Muscle of arm (tissue), 12 donors: Measurements from ENCODE around the gene BAG3. TPM values are rescaled to one million over a fixed set of nuclear protein-coding genes. Genes with fewer than 3 reads are reported as not detected.

Experiments used
- DNase-seq: peaks from one replicate; pipeline ENCODE4 v3.0.0-alpha.2; 2013
- polyA plus RNA-seq, 12 donors: library from polyadenylated mRNA; unstranded; fragments of 120-200 nt; gene quantifications; one replicate each; pipeline ENCODE4 v1.2.1, GENCODE V29; 2013; ENCODE audit not compliant: insufficient read length in 12 of 12

BAG3 gene
- polyA plus RNA-seq, 12 donors = 21.8 to 50.1 (median 38.6) TPM; not detected in 1

DNA sequence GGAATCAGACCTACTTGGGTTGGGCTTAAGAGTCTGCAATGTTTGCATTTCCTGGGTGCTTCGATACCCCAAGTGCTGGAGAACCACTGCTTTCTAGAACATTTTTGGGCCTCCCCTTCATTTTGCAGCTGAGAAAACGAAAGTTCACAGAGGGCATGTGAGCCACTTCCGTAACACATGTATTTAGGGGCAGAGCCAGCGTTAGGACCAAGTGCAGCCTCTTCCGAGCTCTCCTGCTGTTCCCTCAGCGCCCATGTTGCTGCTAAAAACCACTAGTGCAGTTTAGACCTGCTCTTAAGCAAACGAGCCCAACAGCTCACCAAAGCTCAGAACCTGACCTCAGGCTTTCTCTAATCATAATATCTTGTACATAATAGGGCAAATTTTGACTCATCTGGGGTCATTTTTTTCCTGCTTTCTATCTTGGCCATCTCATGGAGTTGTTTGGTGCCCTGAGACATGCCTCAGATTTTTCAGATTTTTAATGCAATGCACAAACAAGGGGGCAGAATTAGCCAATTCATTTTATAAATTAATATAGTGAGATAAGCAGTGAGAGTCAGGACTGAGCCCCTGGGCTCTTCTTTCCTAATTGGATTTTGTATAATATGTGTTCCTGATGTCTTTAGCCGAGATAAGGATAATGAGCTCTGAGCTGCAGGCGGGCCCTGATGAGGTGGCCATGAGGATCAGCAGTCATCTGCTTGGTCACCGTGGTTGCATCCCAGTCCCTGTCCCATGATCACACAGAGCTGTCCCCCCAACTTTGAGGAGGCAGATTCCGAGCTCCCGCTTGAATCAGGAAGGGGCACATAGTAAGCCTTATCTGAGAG, 12.9 kb downstream of the BAG3 start:
- no peak for DNase-seq

DNA sequence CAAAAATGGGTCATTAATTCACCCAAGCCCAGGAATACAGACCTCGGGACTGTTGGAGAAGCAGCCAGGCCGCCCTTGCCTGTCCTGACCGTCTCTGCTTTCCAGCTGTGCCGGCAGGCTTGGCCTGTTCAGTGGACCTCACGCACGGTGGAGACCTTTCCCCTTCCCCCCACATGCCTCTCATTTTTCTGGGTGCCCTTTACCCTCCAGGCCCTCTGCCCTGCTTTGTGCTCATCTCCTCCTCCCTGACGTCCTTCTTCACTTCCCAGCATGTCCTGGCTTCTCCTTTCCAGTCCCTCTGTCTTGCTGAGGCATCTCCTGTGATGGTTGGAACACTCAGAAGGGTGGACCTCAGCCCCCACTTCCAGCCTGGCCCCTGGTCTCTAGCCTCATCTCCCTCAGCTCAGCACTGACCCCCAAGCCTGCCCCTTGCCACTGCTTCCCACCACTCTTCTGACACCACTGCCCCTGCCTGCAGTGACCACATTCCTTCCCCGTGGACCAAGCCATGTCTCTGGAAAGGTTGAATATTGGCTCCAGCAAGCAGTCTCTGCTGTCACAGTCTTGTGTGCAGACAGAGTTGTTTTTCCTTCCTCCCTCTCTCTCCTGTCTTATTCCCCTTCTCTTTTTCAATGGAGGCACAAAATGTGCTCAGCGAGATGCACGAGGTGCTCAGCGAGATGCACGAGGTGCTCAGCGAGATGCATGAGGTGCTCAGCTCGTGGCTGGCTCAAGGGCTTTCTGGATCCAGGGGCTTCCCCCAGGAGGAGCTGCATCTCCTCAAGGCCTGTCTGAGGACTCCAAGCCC, 14.9 kb downstream of the BAG3 start:
- DNase-seq = no peak

DNA sequence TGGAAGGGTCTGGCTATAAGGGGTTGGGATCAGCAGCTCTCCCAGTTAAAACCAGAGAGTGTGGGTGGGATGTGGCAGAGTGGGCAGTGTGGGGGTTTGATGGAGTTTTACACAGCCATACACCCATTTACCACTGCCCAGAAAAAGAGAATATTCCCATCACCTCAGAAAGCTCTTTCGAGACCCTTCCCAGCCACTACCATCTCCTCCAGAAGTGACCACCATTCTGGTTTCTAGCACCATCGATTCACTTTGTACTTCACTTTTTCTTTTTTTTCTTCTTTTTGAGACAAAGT, 15.5 kb downstream of the BAG3 start:
- DNase-seq = no peak

DNA sequence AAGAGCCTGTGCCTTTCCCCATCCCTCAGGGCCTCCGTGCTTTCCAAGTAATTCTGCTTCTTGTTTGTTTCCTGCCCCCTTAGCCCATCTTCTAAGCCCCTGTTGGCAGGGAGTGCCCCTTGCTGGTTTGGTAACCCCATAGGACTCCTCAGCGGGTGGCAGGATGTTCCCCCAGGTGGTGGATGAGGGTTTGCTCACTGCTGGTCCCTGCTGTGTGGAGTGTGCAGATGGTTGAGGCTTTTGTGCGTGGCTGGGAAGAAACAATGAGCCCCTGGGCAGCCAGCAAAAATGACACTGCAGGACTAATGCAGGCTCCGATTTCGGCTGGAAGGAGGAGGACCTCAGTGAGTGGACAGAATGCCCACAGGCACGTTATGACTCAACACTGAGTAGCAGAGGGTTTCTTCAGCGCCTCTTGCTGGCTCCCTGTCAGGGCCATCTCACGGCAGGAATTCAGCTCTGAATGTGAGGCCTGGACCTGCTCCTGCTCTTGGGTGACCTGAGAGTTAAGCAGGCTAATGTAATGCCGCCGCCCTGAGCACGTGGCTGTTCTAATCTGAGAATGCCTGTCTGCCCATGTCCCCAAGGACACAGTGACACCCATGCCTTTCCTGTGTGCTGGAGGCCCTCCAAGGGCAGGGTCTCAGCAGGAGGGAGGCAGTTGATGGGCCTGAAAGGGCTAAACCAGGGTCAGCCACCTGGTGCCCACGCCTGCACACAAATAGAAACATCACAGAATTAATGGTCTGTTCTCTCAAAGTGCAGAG, 16.6 kb downstream of the BAG3 start:
- no peak for DNase-seq

DNA sequence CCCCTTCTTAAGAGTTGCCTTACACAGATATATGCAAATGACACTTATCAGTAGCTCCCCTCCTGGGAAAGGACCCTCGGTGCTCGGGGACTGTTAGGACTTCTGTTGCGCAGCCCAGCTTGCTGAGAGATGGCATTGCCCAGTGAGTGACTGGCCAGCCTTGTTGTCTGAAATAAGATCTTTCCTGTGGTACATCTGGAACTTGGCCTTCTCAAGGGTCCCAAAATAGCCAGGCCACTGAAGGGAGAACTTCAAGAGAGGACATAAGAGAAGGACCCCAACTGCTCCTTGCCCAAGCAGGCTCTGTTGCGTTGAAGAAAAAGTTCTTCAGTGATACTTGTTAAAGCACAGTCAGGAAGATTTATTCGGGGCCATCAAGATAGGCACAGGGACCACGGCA, 17.3 kb downstream of the BAG3 start:
- no peak for DNase-seq

- no peak for DNase-seq
Observed at GRCh38 chr10:119669331-119669730, 18.2 kb downstream of the BAG3 start.

GRCh38 chr10:119669975-119670640, 18.9 kb downstream of the BAG3 start:
- no peak for DNase-seq

GRCh38 chr10:119670717-119671116, 19.5 kb downstream of the BAG3 start:
- DNase-seq = no peak

GRCh38 chr10:119671381-119671780, 20.2 kb downstream of the BAG3 start:
- DNase-seq = no peak

DNA sequence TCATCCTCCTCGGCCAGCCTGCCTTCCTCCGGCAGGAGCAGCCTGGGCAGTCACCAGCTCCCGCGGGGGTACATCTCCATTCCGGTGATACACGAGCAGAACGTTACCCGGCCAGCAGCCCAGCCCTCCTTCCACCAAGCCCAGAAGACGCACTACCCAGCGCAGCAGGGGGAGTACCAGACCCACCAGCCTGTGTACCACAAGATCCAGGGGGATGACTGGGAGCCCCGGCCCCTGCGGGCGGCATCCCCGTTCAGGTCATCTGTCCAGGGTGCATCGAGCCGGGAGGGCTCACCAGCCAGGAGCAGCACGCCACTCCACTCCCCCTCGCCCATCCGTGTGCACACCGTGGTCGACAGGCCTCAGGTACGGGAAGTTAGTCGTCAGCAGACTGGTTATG, 21.1 kb downstream of the BAG3 start:
- DNase-seq = no peak

- no peak for DNase-seq
Observed at GRCh38 chr10:119673271-119673670, 22.1 kb downstream of the BAG3 start.

DNA sequence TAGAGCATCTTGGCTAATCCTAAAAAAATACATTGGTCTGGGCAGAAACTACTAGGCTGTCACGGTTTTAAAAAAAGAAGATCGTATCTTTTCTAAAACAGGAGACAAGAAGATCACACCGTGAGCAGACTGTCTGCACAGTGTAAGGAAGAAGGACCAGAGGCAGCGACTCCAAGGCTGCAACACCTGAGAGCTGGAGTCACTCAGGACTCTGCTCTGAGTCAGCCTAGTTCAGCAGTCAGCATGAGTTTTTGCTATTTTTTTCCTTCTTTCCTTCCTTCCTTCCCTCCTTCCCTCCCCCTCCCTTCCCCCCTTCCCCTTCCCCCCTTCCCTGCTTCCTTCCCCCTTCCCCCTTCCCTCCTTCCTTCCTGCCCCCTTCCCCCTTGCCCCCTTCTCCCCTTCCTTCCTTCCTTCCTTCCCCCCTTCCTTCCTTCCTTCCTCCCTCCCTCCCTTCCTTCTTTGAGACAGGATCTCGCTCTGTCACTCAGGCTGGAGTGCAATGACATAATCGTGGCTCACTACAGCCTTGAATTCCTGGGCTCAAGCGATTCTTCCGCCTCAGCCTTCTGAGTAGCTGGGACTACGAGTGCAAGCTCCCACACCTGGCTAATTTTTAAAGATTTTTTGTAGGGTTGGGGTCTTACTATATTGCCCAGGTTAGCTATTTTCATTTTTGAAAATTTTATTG, 24.4 kb downstream of the BAG3 start:
- no peak for DNase-seq

DNA sequence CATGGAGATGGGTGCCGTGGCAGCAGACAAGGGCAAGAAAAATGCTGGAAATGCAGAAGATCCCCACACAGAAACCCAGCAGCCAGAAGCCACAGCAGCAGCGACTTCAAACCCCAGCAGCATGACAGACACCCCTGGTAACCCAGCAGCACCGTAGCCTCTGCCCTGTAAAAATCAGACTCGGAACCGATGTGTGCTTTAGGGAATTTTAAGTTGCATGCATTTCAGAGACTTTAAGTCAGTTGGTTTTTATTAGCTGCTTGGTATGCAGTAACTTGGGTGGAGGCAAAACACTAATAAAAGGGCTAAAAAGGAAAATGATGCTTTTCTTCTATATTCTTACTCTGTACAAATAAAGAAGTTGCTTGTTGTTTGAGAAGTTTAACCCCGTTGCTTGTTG, 25.9 kb downstream of the BAG3 start:
- DNase-seq = no peak

- DNase-seq = no peak
Observed at GRCh38 chr10:119677904-119678755, 26.9 kb downstream of the BAG3 start.

DNA sequence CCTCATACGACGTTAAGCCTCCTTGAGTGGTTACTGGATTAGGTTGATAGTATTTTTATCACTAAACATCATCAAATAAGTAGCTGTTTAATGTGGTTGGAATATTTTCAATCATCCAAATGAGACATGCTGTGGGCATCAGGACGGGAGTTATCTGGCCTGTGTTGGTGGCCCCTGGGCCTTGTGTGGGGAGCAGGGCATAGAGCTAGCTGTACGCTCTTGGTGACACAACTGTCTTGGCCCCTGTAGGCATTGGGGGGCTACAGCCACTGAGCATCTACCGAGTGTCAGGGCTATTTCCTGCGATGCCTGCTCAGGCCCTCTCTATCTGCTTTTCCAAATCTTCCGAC, 28.3 kb downstream of the BAG3 start:
- DNase-seq = no peak

DNA sequence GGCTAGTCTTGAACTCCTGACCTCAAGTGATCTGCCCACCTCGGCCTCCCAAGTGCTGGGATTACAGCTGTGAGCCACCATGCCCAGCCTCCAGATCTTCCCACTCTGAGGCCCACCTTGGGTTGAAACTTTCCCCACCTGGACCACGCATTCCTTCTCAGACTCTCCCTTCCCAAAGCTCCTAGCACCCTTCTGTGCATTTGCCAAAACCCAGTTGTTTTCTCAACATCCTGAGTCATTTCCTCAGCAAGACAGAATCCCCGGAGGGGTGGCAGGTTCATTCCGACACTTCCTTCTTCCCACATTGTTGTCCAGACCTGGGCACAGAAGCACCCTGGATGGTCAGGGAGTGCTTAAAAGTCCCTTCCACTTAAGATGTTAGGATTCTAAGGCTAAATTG, 28.9 kb downstream of the BAG3 start:
- DNase-seq = no peak

DNA sequence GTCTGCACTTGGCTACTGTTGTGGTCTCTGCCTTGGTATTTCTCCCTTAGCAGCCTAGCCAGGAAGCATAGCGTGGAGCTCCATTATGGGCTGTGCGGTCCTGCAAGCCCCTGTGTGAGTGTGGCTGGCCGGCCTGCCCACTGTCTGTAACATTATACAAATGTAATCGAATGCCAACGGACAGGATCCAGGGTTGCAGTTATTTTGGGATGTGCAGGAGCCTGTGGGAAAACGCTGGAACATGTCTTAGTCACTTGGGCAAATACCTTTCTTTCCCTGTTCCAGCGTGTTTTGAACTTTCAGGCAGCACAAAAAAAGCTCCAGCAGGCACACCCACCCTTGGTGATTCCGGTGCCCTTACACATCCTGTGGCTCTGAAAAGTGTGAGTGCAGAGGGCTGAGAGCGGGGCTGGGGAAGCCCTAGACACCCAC, 29.5 kb downstream of the BAG3 start:
- peak; percentile 37 for DNase-seq

- peak; percentile 82 for DNase-seq
Observed at GRCh38 chr10:119686465-119687191, 35.4 kb downstream of the BAG3 start.

- DNase-seq = no peak
Observed at GRCh38 chr10:119687192-119688032, 36.2 kb downstream of the BAG3 start.
